ENCODE results near the gene CCER1.

Gene CCER1

DNA sequence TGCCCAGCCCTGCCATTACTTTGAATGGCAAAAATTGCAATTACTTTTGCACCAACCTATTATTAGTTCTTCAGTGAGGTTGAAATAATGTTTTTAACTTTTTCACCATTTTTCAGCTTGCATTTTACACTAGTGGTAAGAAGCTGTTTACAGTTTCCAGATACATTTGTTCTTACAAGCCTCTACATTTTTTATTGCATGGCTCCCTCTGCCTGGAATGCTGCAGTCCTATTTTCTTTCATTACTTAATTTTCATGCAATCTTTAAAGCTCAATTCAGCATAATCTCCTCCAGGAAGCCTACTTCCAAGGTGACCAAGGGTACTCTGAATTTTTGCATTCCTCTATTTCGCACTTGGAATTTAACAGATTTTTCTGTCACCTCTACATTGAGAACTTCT is 33.4 kb downstream of the CCER1 start:
- Histone ChIP-seq H3K36me3 (ENCODE audit: control insufficient read depth in 1 of 2, insufficient read depth in 2 of 2, low read length in 2 of 2) (no peaks in the 10 kb centered on the region), H3K9ac (ENCODE audit: low read length) (no peak overlapping the region), H3K27ac (ENCODE audit: low read depth, low read length) (no peak overlapping the region), H4K8ac (ENCODE audit: low read depth, low read length) (no peak overlapping the region), H3K4ac (ENCODE audit: low read depth, low read length) (no peak overlapping the region), H3K18ac (ENCODE audit: low read length) (no peak overlapping the region), H3K79me1 (ENCODE audit: low read length) (no peaks in the 10 kb centered on the region), H3K9me3 (ENCODE audit: insufficient read depth, low read depth, low read length) (no peaks in the 10 kb centered on the region), H2AK5ac (ENCODE audit: low read length) (no peak overlapping the region), H3K23ac (ENCODE audit: low read length) (no peak overlapping the region), H2BK5ac (ENCODE audit: low read depth, low read length, poor library complexity) (no peak overlapping the region), H3K4me1 (ENCODE audit: control insufficient read depth in 1 of 2, insufficient read depth in 2 of 2, low read length in 2 of 2) (no peaks in the 10 kb centered on the region), H3K27me3 (ENCODE audit: insufficient read depth, low read length) (no peaks in the 10 kb centered on the region), H4K12ac (ENCODE audit: low read depth, low read length) (no peak overlapping the region), H3K79me2 (ENCODE audit: control insufficient read depth, insufficient read depth, low read length, poor library complexity) (no peaks in the 10 kb centered on the region), H4K91ac (ENCODE audit: low read depth, low read length) (no peak overlapping the region), H3K4me2 (ENCODE audit: low read length) (no peak overlapping the region), H2BK120ac (ENCODE audit: insufficient read depth, low read length, poor library complexity) (no peak overlapping the region), H2BK12ac (ENCODE audit: low read length) (no peak overlapping the region), H3K14ac (ENCODE audit: low read length) (no peak overlapping the region), H3K4me3 (ENCODE audit: low read depth, low read length) (no peak overlapping the region), H2AFZ (ENCODE audit: insufficient read depth, low read length, poor library complexity) (no peak overlapping the region)
- no peak for DNase-seq
- no CpG with 5 or more reads among the region's 1 CpG for WGBS (ENCODE audit: extremely low coverage, insufficient coverage, insufficient read length)

DNA sequence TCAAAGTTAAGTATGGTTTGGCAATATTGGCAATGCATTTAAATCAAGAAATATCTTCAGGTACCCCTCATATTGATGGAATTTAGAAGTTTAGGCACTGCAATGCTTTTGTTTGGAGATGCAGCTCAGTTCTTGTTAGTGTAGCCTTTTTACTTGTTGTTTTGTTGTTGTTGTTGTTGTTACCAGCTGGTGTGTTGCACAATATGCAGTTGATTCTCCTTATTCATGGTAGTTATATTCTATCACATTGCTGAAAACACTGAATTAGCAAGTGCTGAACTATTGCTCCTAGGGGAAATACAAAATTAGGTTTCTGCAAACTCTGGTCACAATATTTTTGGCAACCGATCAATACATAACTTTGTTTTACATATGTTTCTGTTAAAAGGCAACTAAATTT is 34.8 kb downstream of the CCER1 start:
- Histone ChIP-seq H4K8ac (ENCODE audit: low read depth, low read length) (no peak overlapping the region), H3K23ac (ENCODE audit: low read length) (no peak overlapping the region), H3K9ac (ENCODE audit: low read length) (no peak overlapping the region), H3K79me1 (ENCODE audit: low read length) (no peaks in the 10 kb centered on the region), H3K4me1 (ENCODE audit: control insufficient read depth in 1 of 2, insufficient read depth in 2 of 2, low read length in 2 of 2) (no peaks in the 10 kb centered on the region), H4K12ac (ENCODE audit: low read depth, low read length) (no peak overlapping the region), H4K91ac (ENCODE audit: low read depth, low read length) (no peak overlapping the region), H3K36me3 (ENCODE audit: control insufficient read depth in 1 of 2, insufficient read depth in 2 of 2, low read length in 2 of 2) (no peaks in the 10 kb centered on the region), H3K27me3 (ENCODE audit: insufficient read depth, low read length) (no peaks in the 10 kb centered on the region), H3K79me2 (ENCODE audit: control insufficient read depth, insufficient read depth, low read length, poor library complexity) (no peaks in the 10 kb centered on the region), H3K18ac (ENCODE audit: low read length) (no peak overlapping the region), H3K4me2 (ENCODE audit: low read length) (no peak overlapping the region), H2BK120ac (ENCODE audit: insufficient read depth, low read length, poor library complexity) (no peak overlapping the region), H2BK12ac (ENCODE audit: low read length) (no peak overlapping the region), H3K27ac (ENCODE audit: low read depth, low read length) (no peak overlapping the region), H3K9me3 (ENCODE audit: insufficient read depth, low read depth, low read length) (no peaks in the 10 kb centered on the region), H3K4ac (ENCODE audit: low read depth, low read length) (no peak overlapping the region), H2AK5ac (ENCODE audit: low read length) (no peak overlapping the region), H2AFZ (ENCODE audit: insufficient read depth, low read length, poor library complexity) (no peak overlapping the region), H3K14ac (ENCODE audit: low read length) (no peak overlapping the region), H3K4me3 (ENCODE audit: low read depth, low read length) (no peak overlapping the region), H2BK5ac (ENCODE audit: low read depth, low read length, poor library complexity) (no peak overlapping the region)
- WGBS (ENCODE audit: extremely low coverage, insufficient coverage, insufficient read length): no CpG with 5 or more reads among the region's 1 CpG
- no peak for DNase-seq

DNA sequence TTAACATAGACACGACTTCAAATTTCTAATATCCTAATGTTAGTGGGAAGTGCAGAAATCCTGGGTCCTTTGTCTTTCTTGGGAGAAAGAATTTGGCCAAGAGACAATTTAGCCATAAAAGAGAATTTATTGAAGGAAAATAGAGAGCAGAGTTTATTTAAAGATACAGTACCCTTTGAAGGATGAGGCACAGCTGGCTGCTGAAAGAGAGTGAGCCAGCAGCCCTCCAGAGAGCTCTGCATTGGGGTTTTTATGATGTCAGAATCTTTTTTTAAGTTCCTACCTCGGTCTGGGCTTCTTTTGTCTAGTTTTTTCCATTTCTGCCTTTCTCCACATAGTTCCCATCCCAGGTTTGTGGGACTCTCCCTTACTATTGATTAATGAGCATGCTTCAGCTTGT is 37.5 kb downstream of the CCER1 start:
- no peaks in the 10 kb centered on the region for H3K36me3 ChIP-seq (ENCODE audit: control insufficient read depth in 1 of 2, insufficient read depth in 2 of 2, low read length in 2 of 2)
- H2BK12ac ChIP-seq (ENCODE audit: low read length): no peak overlapping the region
- H3K14ac ChIP-seq (ENCODE audit: low read length): no peak overlapping the region
- no peak overlapping the region for H3K4me3 ChIP-seq (ENCODE audit: low read depth, low read length)
- H3K79me1 ChIP-seq (ENCODE audit: low read length): no peaks in the 10 kb centered on the region
- no peak overlapping the region for H4K12ac ChIP-seq (ENCODE audit: low read depth, low read length)
- no peak for DNase-seq
- H2BK5ac ChIP-seq (ENCODE audit: low read depth, low read length, poor library complexity): no peak overlapping the region
- H3K4me2 ChIP-seq (ENCODE audit: low read length): no peak overlapping the region
- H4K91ac ChIP-seq (ENCODE audit: low read depth, low read length): no peak overlapping the region
- WGBS (ENCODE audit: extremely low coverage, insufficient coverage, insufficient read length): no CpG with 5 or more reads among the region's 2 CpGs
- no peak overlapping the region for H3K4ac ChIP-seq (ENCODE audit: low read depth, low read length)
- no peak overlapping the region for H3K27ac ChIP-seq (ENCODE audit: low read depth, low read length)
- no peaks in the 10 kb centered on the region for H3K27me3 ChIP-seq (ENCODE audit: insufficient read depth, low read length)
- no peaks in the 10 kb centered on the region for H3K4me1 ChIP-seq (ENCODE audit: control insufficient read depth in 1 of 2, insufficient read depth in 2 of 2, low read length in 2 of 2)
- no peak overlapping the region for H2BK120ac ChIP-seq (ENCODE audit: insufficient read depth, low read length, poor library complexity)
- H3K23ac ChIP-seq (ENCODE audit: low read length): no peak overlapping the region
- H2AFZ ChIP-seq (ENCODE audit: insufficient read depth, low read length, poor library complexity): no peak overlapping the region
- no peak overlapping the region for H4K8ac ChIP-seq (ENCODE audit: low read depth, low read length)
- no peaks in the 10 kb centered on the region for H3K79me2 ChIP-seq (ENCODE audit: control insufficient read depth, insufficient read depth, low read length, poor library complexity)
- no peaks in the 10 kb centered on the region for H3K9me3 ChIP-seq (ENCODE audit: insufficient read depth, low read depth, low read length)
- H3K18ac ChIP-seq (ENCODE audit: low read length): no peak overlapping the region
- H2AK5ac ChIP-seq (ENCODE audit: low read length): no peak overlapping the region
- no peak overlapping the region for H3K9ac ChIP-seq (ENCODE audit: low read length)

DNA sequence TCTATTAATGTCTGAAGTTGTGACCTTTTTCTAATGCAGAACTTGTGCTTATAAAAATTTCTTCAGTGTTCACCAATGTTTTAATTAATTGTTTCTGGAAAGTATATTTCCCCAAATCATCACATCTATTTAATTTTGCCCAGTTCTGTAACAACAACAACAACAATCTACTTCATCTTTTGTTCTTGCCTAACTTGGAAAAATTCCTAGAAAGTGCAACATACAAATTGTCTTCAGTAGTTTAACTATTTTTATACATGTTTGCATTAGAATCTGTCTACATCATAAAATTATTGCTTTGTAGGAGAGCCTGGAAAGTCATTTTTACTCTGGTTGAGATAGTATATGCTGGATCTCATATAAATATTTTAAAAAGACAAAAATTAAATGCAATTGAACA is 38.5 kb downstream of the CCER1 start:
- H2BK5ac ChIP-seq (ENCODE audit: low read depth, low read length, poor library complexity): no peak overlapping the region

DNA sequence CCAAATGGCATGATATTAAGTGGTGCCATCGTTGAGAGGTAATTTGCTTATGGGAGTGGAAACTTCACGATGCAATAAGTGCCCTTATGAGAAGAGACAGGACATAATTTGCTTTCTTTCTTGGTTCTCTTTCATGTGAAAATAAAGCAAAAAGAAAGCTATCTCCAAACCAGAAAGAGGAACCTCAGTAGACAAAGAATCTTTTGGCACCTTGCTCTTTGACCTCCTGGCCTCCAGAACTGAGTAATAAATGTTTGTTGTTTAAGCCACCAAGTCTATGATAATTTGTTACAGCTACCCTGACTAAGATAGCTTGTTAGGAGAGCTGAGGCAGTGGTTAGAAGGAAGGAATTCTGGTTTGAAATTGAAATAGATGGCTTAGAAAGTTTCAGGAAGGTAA is 39.6 kb downstream of the CCER1 start:
- no peaks in the 10 kb centered on the region for H3K9me3 ChIP-seq (ENCODE audit: insufficient read depth, low read depth, low read length)
- H3K27ac ChIP-seq (ENCODE audit: low read depth, low read length): no peak overlapping the region
- H3K79me2 ChIP-seq (ENCODE audit: control insufficient read depth, insufficient read depth, low read length, poor library complexity): no peaks in the 10 kb centered on the region
- no peaks in the 10 kb centered on the region for H3K79me1 ChIP-seq (ENCODE audit: low read length)
- H3K36me3 ChIP-seq (ENCODE audit: control insufficient read depth in 1 of 2, insufficient read depth in 2 of 2, low read length in 2 of 2): no peaks in the 10 kb centered on the region
- no peak overlapping the region for H3K9ac ChIP-seq (ENCODE audit: low read length)
- no peak overlapping the region for H4K8ac ChIP-seq (ENCODE audit: low read depth, low read length)
- no peak overlapping the region for H3K4me2 ChIP-seq (ENCODE audit: low read length)
- no peak overlapping the region for H4K12ac ChIP-seq (ENCODE audit: low read depth, low read length)
- no peak overlapping the region for H2BK5ac ChIP-seq (ENCODE audit: low read depth, low read length, poor library complexity)
- H3K4me1 ChIP-seq (ENCODE audit: control insufficient read depth in 1 of 2, insufficient read depth in 2 of 2, low read length in 2 of 2): no peaks in the 10 kb centered on the region
- WGBS (ENCODE audit: extremely low coverage, insufficient coverage, insufficient read length): no CpG with 5 or more reads among the region's 2 CpGs
- no peak overlapping the region for H3K14ac ChIP-seq (ENCODE audit: low read length)
- H2AK5ac ChIP-seq (ENCODE audit: low read length): no peak overlapping the region
- no peak overlapping the region for H2AFZ ChIP-seq (ENCODE audit: insufficient read depth, low read length, poor library complexity)
- H3K18ac ChIP-seq (ENCODE audit: low read length): no peak overlapping the region
- H3K4ac ChIP-seq (ENCODE audit: low read depth, low read length): no peak overlapping the region
- no peak overlapping the region for H2BK120ac ChIP-seq (ENCODE audit: insufficient read depth, low read length, poor library complexity)
- H3K23ac ChIP-seq (ENCODE audit: low read length): no peak overlapping the region
- no peak for DNase-seq
- H3K27me3 ChIP-seq (ENCODE audit: insufficient read depth, low read length): no peaks in the 10 kb centered on the region
- H3K4me3 ChIP-seq (ENCODE audit: low read depth, low read length): no peak overlapping the region
- no peak overlapping the region for H4K91ac ChIP-seq (ENCODE audit: low read depth, low read length)
- H2BK12ac ChIP-seq (ENCODE audit: low read length): no peak overlapping the region

More for the DNA sequence above, 38.5 kb downstream of the CCER1 start:
- no peak overlapping the region for H3K4me3 ChIP-seq (ENCODE audit: low read depth, low read length)
- no peak overlapping the region for H4K12ac ChIP-seq (ENCODE audit: low read depth, low read length)
- no peak overlapping the region for H2BK120ac ChIP-seq (ENCODE audit: insufficient read depth, low read length, poor library complexity)
- no peak overlapping the region for H2BK12ac ChIP-seq (ENCODE audit: low read length)
- no peaks in the 10 kb centered on the region for H3K9me3 ChIP-seq (ENCODE audit: insufficient read depth, low read depth, low read length)
- H3K79me1 ChIP-seq (ENCODE audit: low read length): no peaks in the 10 kb centered on the region
- H3K14ac ChIP-seq (ENCODE audit: low read length): no peak overlapping the region
- no peaks in the 10 kb centered on the region for H3K4me1 ChIP-seq (ENCODE audit: control insufficient read depth in 1 of 2, insufficient read depth in 2 of 2, low read length in 2 of 2)
- H3K36me3 ChIP-seq (ENCODE audit: control insufficient read depth in 1 of 2, insufficient read depth in 2 of 2, low read length in 2 of 2): no peaks in the 10 kb centered on the region
- no peak overlapping the region for H3K4ac ChIP-seq (ENCODE audit: low read depth, low read length)
- H3K79me2 ChIP-seq (ENCODE audit: control insufficient read depth, insufficient read depth, low read length, poor library complexity): no peaks in the 10 kb centered on the region
- DNase-seq: no peak
- no peaks in the 10 kb centered on the region for H3K27me3 ChIP-seq (ENCODE audit: insufficient read depth, low read length)
- no peak overlapping the region for H3K18ac ChIP-seq (ENCODE audit: low read length)
- H4K91ac ChIP-seq (ENCODE audit: low read depth, low read length): no peak overlapping the region
- no peak overlapping the region for H2AFZ ChIP-seq (ENCODE audit: insufficient read depth, low read length, poor library complexity)
- no peak overlapping the region for H2AK5ac ChIP-seq (ENCODE audit: low read length)
- no peak overlapping the region for H3K4me2 ChIP-seq (ENCODE audit: low read length)
- no peak overlapping the region for H4K8ac ChIP-seq (ENCODE audit: low read depth, low read length)
- no peak overlapping the region for H3K27ac ChIP-seq (ENCODE audit: low read depth, low read length)
- no peak overlapping the region for H3K9ac ChIP-seq (ENCODE audit: low read length)
- no peak overlapping the region for H3K23ac ChIP-seq (ENCODE audit: low read length)
